ENCODE results near the gene HHATL.
"Not testable (repeated sequence)": the region's sequence is repeated elsewhere in the genome, so short reads cannot be mapped to it uniquely, and the experiment has no call there.

HHATL gene

DNA sequence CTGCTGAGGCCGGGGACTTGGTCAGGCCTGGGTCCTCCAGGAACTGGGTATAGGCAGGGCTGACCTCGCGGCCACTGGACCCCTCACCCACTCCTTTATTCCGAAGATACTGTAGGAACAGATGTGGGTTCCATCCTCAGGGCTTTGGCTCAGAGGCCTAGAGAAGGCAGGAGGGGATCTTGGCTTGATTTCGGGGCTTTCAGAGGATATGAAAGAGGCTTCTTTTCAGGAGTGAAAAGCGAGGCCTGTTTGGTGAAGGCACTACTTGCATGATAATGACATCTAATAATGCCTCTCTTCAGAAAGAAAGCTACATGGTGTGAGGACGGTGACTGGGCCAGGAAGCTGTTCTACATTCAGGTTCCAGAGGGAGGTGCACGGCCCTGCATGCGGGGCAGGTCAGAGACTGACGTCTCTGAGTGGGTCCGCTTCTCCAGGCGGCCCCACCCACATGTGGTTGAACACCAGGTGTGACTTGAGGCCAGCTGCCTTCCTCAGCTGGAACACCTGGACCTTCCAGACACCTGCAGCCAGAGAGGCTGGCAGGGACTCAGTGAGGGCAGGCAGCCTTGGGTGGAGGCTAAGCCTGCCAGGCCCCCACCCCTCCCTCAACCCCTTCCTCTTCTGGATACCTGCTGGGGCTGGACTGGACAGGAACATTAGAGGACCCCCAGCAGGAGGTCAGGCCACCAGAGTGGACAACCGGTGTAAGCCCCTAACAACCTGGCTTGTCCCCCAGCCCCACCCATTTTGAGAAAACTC lies 31.1 kb upstream of the HHATL start:
- DNase-seq = no peak

DNA sequence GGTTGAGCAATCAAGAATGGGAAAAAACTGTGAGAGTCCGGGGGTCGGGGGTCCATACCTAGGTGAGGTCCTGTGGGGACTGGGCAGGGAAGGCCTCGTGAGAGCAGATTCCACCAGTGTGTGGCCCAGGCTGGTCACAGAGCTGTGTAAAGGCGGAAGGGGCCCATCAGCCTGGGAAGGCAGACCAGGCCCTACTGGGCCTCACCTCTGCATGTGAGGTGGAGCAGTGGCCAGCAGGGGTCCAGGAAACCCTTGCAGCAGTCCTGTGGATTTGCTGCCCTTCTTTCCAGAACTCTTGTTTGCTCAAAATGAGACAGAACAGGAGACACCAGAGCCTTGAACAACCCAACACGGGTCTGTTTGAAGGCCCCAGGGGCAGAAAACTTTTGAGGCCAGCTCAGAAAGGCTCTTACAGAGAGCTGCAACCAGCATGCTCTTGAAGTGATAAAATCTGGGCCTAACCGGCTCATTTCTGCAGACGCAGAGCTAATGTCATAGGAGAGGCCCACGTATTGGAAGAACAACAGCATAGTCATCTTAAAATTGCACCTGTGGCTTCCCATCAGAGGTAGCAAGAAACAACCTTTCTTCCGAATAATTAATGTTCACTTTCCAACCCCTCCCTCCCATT lies 30.3 kb upstream of the HHATL start:
- no peak for DNase-seq

DNA sequence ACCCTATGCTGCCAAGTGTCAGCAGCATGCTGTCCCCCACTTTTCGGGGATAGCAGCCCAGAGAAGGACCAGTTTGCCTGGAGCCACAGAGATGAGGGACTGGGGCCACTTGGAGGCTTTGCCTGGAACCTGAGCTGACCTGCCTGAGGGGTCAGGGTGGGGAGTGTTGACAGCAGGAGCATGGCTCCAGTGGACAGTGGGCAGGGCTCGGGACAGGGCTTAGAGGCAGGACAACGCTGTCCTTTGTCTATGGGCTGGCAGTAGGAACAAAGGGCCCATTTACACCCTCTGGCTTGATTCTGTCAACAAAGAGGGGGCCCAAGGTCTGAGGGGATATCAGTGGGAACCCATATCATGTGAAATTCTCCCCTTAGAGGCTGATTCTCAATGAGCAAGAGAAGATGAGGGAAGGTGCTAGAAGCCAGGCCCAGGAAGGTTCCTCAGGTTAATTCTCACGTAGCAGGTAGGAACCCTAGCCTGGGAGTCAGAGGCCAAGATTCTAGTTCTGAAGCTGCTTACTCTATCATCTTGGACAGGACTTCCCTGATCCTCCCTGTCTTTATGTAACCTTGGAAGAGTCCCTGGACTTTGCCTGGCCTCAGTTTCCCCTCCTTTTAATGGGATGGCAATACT lies 29.7 kb upstream of the HHATL start:
- DNase-seq = no peak

DNA sequence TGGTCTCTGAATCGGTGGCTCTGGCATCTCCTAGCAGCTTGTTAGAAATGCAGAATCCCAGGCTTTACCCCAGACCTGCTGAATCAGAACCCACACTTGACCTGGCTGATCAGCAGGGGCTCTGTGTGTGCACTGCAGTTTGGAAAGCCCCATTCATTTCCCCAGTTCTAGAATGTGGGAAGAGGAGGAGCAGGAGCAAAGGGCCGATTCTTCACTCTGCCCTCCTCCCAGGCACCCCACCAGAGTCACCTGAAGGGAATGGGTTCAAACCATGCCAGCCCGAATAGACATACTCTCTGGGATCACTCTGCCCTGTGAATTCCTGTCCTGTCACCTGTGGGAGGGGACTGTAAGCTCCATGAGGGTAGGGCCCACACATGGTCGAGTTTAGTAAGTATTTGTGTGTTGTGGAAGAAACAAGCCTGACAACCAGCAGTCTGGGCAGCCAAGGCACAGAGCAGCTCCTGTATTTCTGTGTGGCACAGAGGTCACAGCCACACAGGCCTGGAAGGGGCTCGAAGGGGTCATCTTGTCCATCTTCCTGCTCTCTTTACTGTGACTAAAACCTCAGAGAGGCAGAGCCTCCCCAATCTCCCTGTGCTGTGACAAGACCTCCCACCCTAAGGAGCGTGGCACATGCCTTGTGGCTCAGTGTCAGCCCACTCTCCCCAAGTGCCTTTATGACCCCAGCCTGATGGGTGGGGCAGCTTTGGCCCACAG lies 29.0 kb upstream of the HHATL start:
- DNase-seq = no peak

- DNase-seq = no peak
Observed at GRCh38 chr3:42730706-42731420, 28.3 kb upstream of the HHATL start.

DNA sequence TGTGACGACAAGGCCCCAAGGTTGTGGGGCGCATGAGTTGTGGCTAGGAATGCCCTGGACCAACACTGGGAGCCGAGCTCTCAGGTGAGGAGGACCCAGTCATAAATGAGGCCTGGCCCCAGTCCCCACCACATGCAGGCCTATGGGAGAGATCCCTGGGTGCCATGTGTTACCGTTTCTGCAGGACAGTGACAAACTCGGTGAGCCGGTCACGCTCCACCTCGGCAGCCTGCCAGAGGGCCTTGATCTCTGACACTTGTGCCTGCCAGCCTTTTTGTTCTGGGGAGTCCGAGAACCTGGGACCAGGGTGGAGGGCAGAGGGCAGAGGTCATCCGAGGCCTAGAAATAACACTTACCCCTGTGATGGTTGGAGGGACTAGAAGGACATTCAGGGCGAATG lies 27.7 kb upstream of the HHATL start:
- DNase-seq = no peak

GRCh38 chr3:42729404-42730145 lies 27.0 kb upstream of the HHATL start:
- no peak for DNase-seq

- DNase-seq = no peak
Observed at GRCh38 chr3:42728668-42729364, 26.2 kb upstream of the HHATL start.

DNA sequence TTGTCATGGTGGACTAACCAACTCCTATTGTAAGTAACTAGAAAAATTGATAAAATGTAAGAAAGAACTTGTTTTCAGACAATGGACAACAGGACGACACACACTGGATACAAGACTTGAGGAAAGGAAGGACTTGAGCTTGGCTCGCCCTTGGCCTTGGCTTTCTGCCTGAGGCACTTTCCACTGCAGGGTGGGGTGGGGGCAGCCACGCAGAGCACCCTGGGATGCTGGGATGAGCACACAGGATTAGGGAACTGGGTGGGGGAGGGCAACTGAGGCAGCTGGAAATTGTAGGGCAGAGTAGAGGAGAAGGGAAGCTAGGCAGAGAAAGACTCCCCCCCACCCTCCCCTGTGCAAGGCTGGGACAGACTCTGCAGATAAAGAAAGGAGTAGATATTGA lies 25.5 kb upstream of the HHATL start:
- DNase-seq = no peak

DNA sequence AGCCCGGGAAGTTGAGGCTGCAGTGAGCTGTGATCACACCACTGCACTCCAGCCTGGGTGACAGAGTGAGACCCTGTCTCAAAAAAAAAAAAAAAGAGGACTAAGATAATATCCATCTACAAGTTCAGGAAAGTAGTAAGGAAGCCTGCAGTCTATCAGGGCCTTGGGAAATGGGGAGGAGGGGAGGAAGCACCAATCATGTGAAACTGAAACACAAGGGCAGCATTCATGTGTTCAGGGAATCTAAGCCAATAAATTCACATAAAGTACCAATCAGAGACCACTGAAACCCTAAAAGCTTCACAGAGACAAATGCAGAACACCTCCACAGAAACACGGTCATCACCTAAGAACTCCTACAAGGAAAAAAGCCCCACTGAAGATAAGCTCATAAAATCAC lies 22.9 kb upstream of the HHATL start:
- DNase-seq = no peak

DNA sequence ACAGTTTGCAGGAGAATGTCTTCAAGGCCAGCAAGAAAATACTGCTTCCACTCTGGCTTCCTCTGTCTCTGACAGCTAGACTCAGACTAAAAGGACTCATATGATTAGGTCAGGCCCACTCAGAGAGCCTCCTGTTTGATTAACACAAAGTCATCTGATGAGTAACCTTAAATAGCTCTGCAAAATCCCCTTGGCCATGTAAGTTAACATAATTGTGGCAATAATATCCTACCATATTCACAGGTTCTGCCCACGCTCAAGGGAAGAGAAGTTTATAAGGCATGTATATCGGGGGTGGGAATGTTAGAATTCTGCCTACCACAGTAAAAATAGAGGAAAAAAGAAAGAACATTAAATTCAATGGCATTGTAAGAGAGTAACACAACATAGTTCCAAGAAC lies 20.6 kb upstream of the HHATL start:
- no peak for DNase-seq

- not testable (repeated sequence) for DNase-seq
Observed at GRCh38 chr3:42722442-42722841, 19.8 kb upstream of the HHATL start.

- no peak for DNase-seq
Observed at GRCh38 chr3:42721690-42722089, 19.1 kb upstream of the HHATL start.

DNA sequence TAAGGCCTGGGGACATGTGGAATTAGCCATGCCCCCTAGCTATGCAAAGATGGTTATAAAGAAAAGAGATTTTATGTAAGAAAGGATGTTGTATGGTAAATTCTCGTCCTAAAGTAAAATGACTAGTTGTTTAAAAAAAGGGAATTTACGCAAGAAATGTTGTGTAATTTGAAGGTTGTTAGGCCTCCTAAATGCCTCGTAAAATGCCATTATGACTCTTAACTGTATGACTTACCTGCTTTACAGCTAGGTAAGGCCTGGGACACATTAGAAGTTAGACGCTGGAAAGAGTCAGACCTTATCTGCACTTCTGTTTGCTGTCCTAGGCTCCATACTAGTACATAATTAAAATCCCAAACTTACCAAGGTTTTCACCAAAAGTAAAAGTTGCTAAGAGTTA lies 17.5 kb upstream of the HHATL start:
- no peak for DNase-seq

- DNase-seq = no peak
Observed at GRCh38 chr3:42719002-42719401, 16.4 kb upstream of the HHATL start.

DNA sequence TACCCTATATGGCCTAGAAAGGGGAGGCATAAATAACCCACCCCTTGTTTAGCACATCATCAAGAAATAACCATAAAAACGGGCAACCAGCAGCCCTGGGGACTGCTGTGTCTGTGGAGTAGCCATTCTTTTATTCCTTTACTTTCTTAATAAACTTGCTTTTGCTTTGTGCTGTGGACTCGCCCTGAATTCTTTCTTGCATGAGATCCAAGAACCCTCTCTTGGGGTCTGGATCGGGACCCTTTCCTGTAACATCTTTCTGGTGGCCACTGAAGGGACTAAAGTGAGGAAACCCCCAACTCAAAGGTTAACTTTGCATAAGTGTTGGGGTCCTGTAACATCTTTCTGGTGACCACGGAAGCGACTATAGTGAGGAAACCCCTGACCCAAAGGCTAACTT lies 15.7 kb upstream of the HHATL start:
- DNase-seq = no peak

GRCh38 chr3:42717306-42717705 lies 14.7 kb upstream of the HHATL start:
- DNase-seq = no peak

GRCh38 chr3:42714171-42714852 lies 11.7 kb upstream of the HHATL start:
- DNase-seq = no peak

DNA sequence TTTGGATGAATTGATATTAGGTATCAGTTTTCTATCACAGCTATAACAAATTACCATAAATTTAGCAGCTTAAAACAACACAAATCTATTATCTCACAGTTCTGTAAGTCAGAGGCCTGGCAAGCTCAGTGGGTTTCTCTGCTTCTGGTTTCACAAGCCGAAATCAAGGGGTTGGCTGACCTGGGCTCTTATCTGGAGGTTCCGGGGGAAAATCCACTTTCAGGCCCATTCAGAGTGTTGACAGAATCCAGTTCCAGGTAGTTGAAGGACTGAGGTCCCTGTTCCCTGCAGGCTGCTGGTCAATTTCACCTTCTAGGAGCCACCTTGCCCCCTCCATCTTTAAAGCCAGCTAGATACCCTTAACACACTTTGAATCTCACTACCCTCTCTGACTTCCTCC lies 11.1 kb upstream of the HHATL start:
- DNase-seq = no peak

- no peak for DNase-seq
Observed at GRCh38 chr3:42712688-42713372, 10.2 kb upstream of the HHATL start.

- no peak for DNase-seq
Observed at GRCh38 chr3:42712344-42712648, 9.7 kb upstream of the HHATL start.
